SK-N-SH (cell line): Measurements from ENCODE around the gene PHC3.

Source experiments
- POLR2AphosphoS5 ChIP-seq: IDR thresholded peaks from 2 replicates; pipeline ENCODE4 v1.6.1; 2012; ENCODE audit warnings: low read depth, low read length
- REST ChIP-seq: IDR thresholded peaks from 2 replicates; pipeline ENCODE4 v1.6.1; 2012; ENCODE audit warnings: mild to moderate bottlenecking, low read depth, low read length, moderate library complexity

GRCh38 chr3:170063691-170064090 is 117.8 kb downstream of the PHC3 start:
- TF ChIP-seq REST (no peak), POLR2AphosphoS5 (no peak)
